GM23338 (cell line): ENCODE measurements around the gene ISCA1. TPM values are rescaled to one million over a fixed set of nuclear protein-coding genes. Genes with fewer than 3 reads are reported as not detected.
"Not testable (repeated sequence)": the region's sequence is repeated elsewhere in the genome, so short reads cannot be mapped to it uniquely, and the experiment has no call there.

Experiments used
- ATAC-seq: fragments of 200-7000 bp; cut with Tn5 transposase; 3 replicates; pipeline ENCODE4 v1.9.1; 2020
- DNase-seq: peaks from one replicate; pipeline ENCODE4 v3.0.0-alpha.2; 2015; ENCODE audit warnings: low spot score
- H2AFZ ChIP-seq: fragments of 200-600 bp; sonication (generic); 2 replicates; pipeline ENCODE4 v1.8.0; 2016; ENCODE audit warnings: antibody characterized with exemption, mild to moderate bottlenecking, moderate library complexity
- H3F3A ChIP-seq: fragments of 200-600 bp; sonication (generic); replicated peaks from 2 replicates; pipeline ENCODE4 v1.8.0; 2017; ENCODE audit warnings: antibody characterized with exemption, mixed run types, low read depth
- H3K27ac ChIP-seq: fragments of 200-600 bp; sonication (generic); 2 replicates; pipeline ENCODE4 v1.6.1; 2016; ENCODE audit warnings: low read depth
- H3K27me3 ChIP-seq: fragments of 200-600 bp; sonication (generic); 2 replicates; pipeline ENCODE4 v1.8.0; 2016; ENCODE audit warnings: mild to moderate bottlenecking, mixed run types, moderate library complexity; ENCODE audit not compliant: insufficient read depth
- H3K36me3 ChIP-seq: fragments of 200-600 bp; sonication (generic); 2 replicates; pipeline ENCODE4 v1.8.0; 2016; ENCODE audit warnings: mild to moderate bottlenecking; ENCODE audit not compliant: insufficient read depth
- H3K4me1 ChIP-seq: fragments of 200-600 bp; sonication (generic); 2 replicates; pipeline ENCODE4 v1.8.0; 2016; ENCODE audit warnings: mild to moderate bottlenecking, moderate library complexity; ENCODE audit not compliant: insufficient read depth
- H3K4me2 ChIP-seq: fragments of 200-600 bp; sonication (generic); 2 replicates; pipeline ENCODE4 v1.7.1; 2017; ENCODE audit warnings: mixed run types
- H3K4me3 ChIP-seq: fragments of 200-600 bp; sonication (generic); 2 replicates; pipeline ENCODE4 v1.6.1; 2016; ENCODE audit warnings: mixed run types
- H3K79me2 ChIP-seq: fragments of 200-600 bp; sonication (generic); replicated peaks from 2 replicates; pipeline ENCODE4 v1.8.0; 2017; ENCODE audit warnings: mild to moderate bottlenecking; ENCODE audit not compliant: insufficient read depth
- H3K9me2 ChIP-seq: fragments of 200-600 bp; sonication (generic); 2 replicates; pipeline ENCODE4 v1.8.0; 2017; ENCODE audit not compliant: insufficient read depth
- H4K20me1 ChIP-seq: fragments of 200-600 bp; sonication (generic); replicated peaks from 2 replicates; pipeline ENCODE4 v1.8.0; 2017; ENCODE audit warnings: mild to moderate bottlenecking; ENCODE audit not compliant: insufficient read depth
- H3K27ac Mint-ChIP-seq: 2 replicates; pipeline ENCODE4 v1.8.0; 2020; ENCODE audit warnings: inconsistent platforms, mild to moderate bottlenecking, moderate library complexity, mixed read lengths
- H3K27me3 Mint-ChIP-seq: 3 replicates; pipeline ENCODE4 v1.8.0; 2022; ENCODE audit warnings: low read depth, mild to moderate bottlenecking, moderate library complexity, mixed read lengths, inconsistent platforms; ENCODE audit not compliant: insufficient read depth, poor library complexity
- H3K36me3 Mint-ChIP-seq: 3 replicates; pipeline ENCODE4 v1.8.0; 2021; ENCODE audit warnings: low read depth, mild to moderate bottlenecking, inconsistent platforms, moderate library complexity, mixed read lengths
- H3K4me1 Mint-ChIP-seq: 3 replicates; pipeline ENCODE4 v1.8.0; 2020; ENCODE audit warnings: mild to moderate bottlenecking, inconsistent platforms, mixed read lengths
- H3K4me3 Mint-ChIP-seq: 3 replicates; pipeline ENCODE4 v1.8.0; 2021; ENCODE audit warnings: moderate library complexity, mild to moderate bottlenecking, inconsistent platforms, mixed read lengths
- H3K9me3 Mint-ChIP-seq: 3 replicates; pipeline ENCODE4 v1.8.0; 2020; ENCODE audit warnings: moderate library complexity, mild to moderate bottlenecking, inconsistent platforms, mixed read lengths
- ETS1 ChIP-seq: IDR thresholded peaks from 2 replicates; pipeline ENCODE4 v1.6.1; 2016; ENCODE audit warnings: antibody characterized with exemption
- JUNB ChIP-seq: IDR thresholded peaks from one replicate; pipeline ENCODE4 v1.6.1; 2016; ENCODE audit warnings: antibody characterized with exemption; ENCODE audit not compliant: unreplicated experiment
- NANOG ChIP-seq: IDR thresholded peaks from 2 replicates; pipeline ENCODE4 v1.6.1; 2016; ENCODE audit warnings: antibody characterized with exemption, borderline replicate concordance
- POLR2AphosphoS5 ChIP-seq: IDR thresholded peaks from 2 replicates; pipeline ENCODE4 v1.6.1; 2016; ENCODE audit warnings: antibody characterized with exemption, low read depth
- ZNF462 ChIP-seq: fragments of 250-450 bp; sonication (Bioruptor Pico); IDR thresholded peaks from 2 replicates; pipeline ENCODE4 v1.5.0; 2020; ENCODE audit warnings: mild to moderate bottlenecking, moderate library complexity
- polyA plus RNA-seq: library from polyadenylated mRNA; unstranded; fragments of >200 nt; fragmentation: Nextera tagmentation; extraction: Ambion mirVana; gene quantifications from 2 replicates; pipeline ENCODE4 v1.2.1, GENCODE V29; 2016
- total RNA-seq: library from RNA; depleted of rRNA; stranded (reverse); fragments of >200 nt; shearing (Covaris generic); gene quantifications from 2 replicates; pipeline ENCODE4 v1.2.3, GENCODE V29; 2014
- TF ChIP-seq, protein P1 (sequence below): IDR thresholded peaks from one replicate; pipeline ENCODE4 v1.6.1; 2018; ENCODE audit warnings: antibody characterized with exemption; ENCODE audit not compliant: unreplicated experiment

ISCA1 gene
- total and polyA plus RNA-seq, 2 experiments from 2014 or later = 54.9 to 61.0 TPM

DNA sequence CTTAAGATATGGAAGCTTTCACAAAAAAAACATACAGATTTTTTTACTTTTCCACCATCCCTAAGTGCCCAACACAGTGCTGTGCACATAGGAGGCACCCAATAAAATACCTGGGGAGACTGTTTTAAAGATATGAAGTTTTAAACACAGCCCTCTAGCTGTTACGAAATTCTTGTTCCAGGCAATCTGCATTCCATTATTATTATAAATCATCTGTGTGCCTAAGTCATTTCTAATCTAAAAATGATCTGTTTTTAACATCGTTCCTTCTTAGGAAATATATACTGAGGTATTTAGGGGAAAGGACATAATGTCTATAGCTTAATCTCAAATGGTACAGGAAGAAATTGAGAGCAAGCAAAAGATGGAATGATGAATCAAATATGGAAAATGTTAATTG, 32.7 kb upstream of the ISCA1 start (continued):
- TF ChIP-seq ZNF462 (CRISPR knock-in tag) (no peak), POLR2AphosphoS5 (no peak), NANOG (no peak)

DNA sequence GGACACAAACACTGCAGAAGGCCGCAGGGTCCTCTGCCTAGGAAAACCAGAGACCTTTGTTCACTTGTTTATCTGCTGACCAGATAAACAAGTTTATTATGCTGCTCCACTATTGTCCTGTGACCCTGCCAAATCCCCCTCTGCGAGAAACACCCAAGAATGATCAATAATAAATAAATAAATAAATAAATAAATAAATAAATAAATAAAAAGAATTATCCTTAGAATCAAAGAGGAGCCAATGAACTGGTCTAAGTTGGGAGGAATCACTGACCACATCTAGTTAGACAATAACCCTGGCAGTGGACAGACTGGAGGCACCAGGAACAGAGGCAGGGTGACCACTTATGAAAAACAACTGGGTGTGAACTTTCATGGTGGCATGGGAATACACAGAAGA, 30.6 kb upstream of the ISCA1 start:
- not testable (repeated sequence) for H3K9me2 ChIP-seq, H3K4me2 ChIP-seq, H3K4me3 ChIP-seq, H3K27ac Mint-ChIP-seq, H3K27me3 ChIP-seq, DNase-seq, H3K27me3 Mint-ChIP-seq, H3K27ac ChIP-seq, H4K20me1 ChIP-seq, H2AFZ ChIP-seq, ATAC-seq, H3K4me1 Mint-ChIP-seq, H3F3A ChIP-seq, H3K4me3 Mint-ChIP-seq, H3K4me1 ChIP-seq, H3K79me2 ChIP-seq
- Mint-ChIP-seq H3K36me3 (peaks cover 75% of the 10 kb centered on the region), H3K9me3 (peaks cover 12% of the 10 kb centered on the region)
- peaks cover 28% of the 10 kb centered on the region; the same call in 1 of the 2 replicates for H3K36me3 ChIP-seq

DNA sequence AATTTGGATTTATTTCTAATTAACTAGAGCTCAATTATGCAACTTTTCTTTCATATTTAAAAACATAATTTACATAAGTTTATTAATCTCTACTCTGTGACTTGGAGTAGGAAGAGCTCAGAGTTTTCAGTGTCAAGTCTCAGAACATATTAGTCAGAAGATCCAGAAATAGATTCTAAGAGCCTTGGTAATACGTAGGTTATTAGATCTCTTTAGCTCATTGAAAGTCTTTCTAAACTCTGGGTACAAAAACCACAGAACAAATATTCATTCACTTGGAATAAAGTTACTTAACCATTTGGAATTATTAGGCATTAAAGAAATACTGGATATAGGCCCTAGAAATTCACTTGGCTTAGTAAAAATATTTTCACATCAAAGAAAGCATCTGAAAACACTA, 26.3 kb upstream of the ISCA1 start:
- DNase-seq = no peak
- H2AFZ ChIP-seq = no peak overlapping the region
- H3K4me3 ChIP-seq = no peak overlapping the region
- Mint-ChIP-seq H3K4me3 (no peak overlapping the region), H3K36me3 (peaks cover 60% of the 10 kb centered on the region), H3K4me1 (peaks cover 14% of the 10 kb centered on the region), H3K9me3 (peaks cover 12% of the 10 kb centered on the region), H3K27me3 (no peaks in the 10 kb centered on the region), H3K27ac (no peak overlapping the region)
- H3K4me2 ChIP-seq = no peak overlapping the region
- H3F3A ChIP-seq = no peaks in the 10 kb centered on the region
- no peaks in the 10 kb centered on the region for H3K79me2 ChIP-seq
- H3K36me3 ChIP-seq = peaks cover 16% of the 10 kb centered on the region; the same call in 1 of the 2 replicates
- H3K27me3 ChIP-seq = no peaks in the 10 kb centered on the region
- H3K27ac ChIP-seq = no peak overlapping the region
- peaks cover 15% of the 10 kb centered on the region for H3K4me1 ChIP-seq
- H4K20me1 ChIP-seq = no peaks in the 10 kb centered on the region
- H3K9me2 ChIP-seq = no peaks in the 10 kb centered on the region
- no peak for ATAC-seq
- no peak for TF ChIP-seq JUNB
- no peak for TF ChIP-seq NANOG
- no peak for TF ChIP-seq ETS1
- TF ChIP-seq, protein P1, sequence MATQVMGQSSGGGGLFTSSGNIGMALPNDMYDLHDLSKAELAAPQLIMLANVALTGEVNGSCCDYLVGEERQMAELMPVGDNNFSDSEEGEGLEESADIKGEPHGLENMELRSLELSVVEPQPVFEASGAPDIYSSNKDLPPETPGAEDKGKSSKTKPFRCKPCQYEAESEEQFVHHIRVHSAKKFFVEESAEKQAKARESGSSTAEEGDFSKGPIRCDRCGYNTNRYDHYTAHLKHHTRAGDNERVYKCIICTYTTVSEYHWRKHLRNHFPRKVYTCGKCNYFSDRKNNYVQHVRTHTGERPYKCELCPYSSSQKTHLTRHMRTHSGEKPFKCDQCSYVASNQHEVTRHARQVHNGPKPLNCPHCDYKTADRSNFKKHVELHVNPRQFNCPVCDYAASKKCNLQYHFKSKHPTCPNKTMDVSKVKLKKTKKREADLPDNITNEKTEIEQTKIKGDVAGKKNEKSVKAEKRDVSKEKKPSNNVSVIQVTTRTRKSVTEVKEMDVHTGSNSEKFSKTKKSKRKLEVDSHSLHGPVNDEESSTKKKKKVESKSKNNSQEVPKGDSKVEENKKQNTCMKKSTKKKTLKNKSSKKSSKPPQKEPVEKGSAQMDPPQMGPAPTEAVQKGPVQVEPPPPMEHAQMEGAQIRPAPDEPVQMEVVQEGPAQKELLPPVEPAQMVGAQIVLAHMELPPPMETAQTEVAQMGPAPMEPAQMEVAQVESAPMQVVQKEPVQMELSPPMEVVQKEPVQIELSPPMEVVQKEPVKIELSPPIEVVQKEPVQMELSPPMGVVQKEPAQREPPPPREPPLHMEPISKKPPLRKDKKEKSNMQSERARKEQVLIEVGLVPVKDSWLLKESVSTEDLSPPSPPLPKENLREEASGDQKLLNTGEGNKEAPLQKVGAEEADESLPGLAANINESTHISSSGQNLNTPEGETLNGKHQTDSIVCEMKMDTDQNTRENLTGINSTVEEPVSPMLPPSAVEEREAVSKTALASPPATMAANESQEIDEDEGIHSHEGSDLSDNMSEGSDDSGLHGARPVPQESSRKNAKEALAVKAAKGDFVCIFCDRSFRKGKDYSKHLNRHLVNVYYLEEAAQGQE = no peak
